Fibroblast of gingiva (primary cell): ENCODE results near the gene AOAH.

Experiments used
- DNase-seq: peaks from one replicate; pipeline ENCODE4 v3.0.0-alpha.2; 2011; ENCODE audit warnings: low read depth

Gene AOAH, protein sequence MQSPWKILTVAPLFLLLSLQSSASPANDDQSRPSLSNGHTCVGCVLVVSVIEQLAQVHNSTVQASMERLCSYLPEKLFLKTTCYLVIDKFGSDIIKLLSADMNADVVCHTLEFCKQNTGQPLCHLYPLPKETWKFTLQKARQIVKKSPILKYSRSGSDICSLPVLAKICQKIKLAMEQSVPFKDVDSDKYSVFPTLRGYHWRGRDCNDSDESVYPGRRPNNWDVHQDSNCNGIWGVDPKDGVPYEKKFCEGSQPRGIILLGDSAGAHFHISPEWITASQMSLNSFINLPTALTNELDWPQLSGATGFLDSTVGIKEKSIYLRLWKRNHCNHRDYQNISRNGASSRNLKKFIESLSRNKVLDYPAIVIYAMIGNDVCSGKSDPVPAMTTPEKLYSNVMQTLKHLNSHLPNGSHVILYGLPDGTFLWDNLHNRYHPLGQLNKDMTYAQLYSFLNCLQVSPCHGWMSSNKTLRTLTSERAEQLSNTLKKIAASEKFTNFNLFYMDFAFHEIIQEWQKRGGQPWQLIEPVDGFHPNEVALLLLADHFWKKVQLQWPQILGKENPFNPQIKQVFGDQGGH

DNA sequence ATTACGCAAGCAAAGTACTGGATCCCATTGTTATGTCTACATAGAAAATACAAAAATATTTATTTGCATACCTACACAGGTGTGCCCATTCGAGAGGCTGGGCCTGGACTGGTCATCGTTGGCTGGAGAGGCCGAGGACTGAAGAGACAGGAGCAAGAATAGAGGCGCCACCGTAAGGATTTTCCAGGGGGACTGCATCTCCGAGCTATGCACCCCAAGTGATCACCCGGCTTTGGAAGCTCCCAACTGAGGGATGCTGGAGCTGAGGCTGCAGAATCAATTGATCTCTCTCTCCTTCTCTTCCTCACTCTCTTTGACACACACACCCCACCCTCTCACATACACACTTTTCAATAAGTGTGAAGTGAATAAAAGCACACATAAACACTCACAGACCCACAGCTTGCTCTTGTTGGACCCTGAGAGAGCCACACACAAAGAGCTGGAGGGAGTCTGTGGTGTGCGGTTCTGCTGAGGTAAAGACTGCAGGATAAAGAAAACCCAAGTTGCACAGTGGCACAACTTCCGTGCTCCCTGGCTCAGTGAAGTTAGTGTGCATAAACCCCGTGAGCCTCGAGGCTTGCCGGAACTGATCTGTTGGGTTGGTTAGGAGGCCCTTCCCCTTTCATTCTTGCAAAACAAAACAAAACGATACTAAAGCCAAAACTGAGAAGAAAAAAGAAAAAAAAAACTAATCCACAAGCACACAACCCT lies at the start of gene AOAH:
AOAH (minus strand) TSS at position 544 of the 714 bp plus-strand sequence; CDS start at position 198, 346 bp downstream.
- DNase-seq: no peak

DNA sequence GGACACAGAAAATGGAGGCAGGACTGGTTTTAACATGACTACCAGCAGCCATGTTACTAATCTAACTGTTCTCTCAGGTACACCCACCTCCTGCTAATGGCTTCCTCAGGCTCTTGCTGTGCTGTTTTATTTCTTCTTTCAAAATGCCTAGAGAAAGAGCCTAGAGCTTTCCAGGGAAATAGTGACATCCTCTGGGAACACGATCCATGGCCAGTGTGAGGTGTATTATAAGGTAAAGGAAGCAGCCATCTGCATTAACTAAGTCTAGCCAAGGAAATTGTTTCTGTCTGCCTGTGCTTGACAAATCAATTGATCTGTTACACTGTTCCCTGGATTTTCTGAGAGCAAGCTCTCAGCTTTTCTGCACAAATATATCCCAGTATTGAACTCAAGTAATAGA lies 42.2 kb upstream of the AOAH start:
- no peak for DNase-seq

DNA sequence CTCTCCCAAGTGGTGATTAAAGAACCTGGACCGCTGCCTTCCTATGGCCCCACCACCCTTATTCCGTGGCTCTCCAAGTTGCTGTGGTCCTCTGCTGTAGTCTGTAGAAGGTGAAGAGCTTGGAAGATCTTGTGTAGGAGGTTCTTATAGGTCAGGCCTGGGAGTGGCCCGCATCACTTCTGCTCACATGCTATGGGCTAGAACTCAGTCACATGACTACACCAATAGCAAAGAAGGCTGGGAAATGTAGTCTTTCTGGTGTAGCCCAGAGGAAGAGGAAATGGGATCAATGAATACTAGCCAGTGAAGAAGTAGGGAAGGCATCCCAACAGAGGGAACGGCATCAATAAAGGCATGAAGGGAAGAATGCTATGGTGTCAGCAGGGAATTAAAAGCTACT lies 41.3 kb upstream of the AOAH start:
- no peak for DNase-seq

DNA sequence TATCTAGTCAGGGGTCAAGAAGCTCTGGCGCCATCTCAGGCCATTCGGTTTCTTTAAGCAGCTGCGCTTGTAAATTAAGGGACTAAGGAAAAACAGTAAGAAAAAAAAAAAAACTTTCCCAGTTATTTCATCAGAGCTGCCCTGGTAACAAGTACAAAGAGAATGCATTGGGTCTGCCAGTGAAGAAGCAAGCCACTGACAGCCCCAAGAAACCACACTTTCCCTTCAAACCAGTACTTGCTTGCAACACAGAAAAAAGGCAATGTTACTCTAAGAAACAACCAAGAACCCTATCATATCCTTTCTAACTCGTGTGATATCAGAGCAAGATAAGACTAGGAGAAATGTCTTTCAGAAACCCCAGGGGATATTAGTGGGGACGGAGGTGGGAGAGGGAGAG lies 40.6 kb upstream of the AOAH start:
- DNase-seq: no peak

DNA sequence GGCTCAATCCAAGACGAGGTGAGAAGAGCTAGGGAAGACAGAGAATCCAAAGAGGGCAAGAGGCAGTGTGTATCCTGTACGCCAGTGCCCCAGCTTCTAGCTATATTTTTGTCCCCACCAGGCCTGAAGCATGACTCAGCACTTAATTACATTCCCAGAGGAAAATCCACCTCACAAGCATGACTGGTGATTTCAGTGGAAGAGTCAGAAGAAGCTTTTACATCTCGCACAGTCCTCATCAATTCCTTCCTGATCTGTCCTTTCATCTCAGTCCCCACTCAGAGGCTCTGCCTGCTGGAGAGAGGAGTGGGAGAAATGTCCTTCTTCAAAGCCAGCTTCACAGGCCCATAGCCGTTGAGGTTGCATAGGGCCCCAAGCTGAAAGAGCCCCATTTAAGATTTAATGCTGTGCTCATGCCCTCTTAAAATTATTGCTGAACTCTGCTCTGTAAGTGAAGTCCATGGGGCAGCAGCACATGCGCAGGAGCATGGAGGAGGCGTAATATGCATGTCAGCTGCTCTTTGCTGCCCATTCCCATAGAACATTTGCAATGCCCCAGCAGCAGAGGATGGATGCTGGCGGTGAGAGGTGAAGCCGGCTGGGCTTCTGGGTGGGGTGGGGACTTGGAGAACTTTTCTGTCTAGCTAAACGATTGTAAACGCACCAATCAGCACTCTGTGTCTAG lies 39.0 kb upstream of the AOAH start:
- DNase-seq: no peak

DNA sequence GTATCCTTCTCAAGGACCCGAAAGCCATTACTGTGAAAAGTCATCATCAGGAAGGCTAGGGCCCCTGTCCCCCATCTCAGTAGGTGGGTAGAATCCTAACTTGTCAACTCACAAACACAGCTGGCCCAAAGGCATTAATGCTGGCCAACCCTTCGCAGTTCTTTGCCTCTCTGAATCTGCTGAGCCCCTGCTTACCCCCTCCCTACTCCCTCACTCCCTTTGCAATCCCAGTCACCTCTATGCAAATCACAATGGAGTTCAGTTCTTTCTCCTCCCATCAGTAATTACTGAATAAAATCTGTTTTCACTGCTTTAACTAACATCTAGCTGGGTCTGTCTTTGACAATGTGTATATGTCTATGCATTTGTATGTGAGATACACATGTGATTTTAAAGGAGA lies 38.1 kb upstream of the AOAH start:
- no peak for DNase-seq

DNA sequence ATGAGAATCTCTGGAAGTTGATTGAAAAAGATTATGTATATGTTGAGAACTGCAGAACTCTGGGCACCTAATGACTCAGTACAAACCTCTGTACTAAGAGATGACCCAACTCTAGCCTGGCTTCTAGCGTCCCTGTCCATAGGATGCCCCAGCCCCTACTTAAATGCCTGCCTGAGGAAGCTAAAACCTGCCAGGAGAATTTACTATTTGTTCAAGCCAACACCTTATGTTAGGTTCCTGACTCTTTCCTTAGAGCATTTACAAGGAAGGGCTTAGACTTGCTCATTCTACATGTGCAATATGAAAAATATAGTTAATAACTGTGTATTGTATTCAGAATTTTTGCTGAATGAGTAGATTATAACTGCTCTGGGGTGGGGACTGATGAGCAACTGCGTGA lies 37.5 kb upstream of the AOAH start:
- no peak for DNase-seq

DNA sequence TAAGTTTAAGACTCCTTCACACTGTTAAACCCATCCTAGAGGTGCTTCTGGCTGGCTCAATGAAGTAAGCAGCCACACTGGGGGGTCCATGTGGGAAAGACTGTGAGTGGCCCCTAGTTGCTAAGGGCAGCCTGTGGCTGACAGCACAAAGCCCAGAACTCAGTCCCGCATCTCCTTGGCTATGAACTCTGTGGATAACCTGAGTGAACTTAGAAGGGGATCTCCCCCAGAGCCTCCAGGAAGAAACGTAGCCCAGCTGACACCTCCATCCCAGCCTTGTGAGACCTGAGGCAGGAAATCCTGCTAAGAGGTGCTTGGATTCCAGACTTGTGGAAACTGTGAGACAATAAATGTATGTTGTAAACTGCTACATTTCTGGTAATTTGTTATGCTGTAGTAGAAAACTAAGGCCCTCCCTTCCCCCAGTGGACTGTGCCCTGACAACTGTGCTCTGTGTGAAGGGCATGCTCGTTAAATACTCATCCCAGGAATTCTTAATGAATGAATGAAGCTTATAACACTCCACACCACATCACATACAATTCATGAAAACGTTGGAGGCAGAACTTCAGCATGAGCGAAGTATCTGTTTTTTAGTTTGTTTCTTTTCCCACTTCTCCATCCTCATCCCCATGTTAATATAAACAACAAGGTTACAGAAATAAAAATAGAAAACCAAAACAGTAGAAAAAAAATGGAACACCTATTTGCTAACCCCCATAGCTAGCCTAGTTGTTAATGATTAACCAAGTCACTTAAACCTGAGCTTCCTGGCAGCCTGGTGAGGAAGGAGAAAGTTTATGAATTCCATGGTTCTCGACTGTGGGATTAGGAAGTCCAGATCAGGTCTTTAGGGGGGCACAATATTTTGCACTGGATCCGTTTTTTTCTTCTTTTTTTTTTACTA lies 36.8 kb upstream of the AOAH start:
- no peak for DNase-seq

DNA sequence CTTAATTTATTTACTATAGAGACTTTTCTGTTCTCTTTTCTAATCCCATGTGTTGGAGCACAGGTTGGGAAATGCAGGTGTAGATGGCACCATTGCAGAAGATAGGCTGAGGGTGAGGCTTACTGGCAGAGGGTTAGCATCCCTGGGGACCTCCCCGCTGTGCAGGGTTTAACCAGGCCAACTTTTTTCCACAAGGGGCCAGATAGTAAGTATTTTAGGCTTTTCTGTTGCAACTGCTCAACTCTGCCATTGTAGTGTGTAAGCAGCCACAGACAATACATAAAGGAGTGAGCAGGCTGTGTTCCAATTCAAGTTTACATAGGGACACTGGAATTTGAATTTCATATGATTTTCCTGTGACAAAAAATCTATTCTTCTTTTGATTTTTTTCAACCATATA lies 34.6 kb upstream of the AOAH start:
- no peak for DNase-seq

DNA sequence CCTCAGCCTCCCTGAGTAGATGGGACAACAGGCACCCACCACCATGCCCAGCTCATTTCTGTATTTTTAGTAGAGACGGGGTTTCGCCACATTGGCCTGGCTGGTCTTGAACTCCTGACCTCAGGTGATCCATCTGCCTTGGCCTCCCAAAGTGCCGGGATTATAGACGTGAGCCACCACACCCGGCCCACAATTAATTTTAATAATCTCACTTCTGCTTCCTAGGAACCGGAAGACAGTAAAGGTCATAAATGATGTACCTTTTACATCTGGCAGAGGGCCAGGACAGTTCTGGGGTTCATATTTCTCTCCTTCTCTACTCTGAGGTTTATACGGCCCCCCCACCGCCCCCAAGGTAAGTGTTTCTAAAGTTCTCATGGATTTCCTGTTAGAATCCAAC lies 31.2 kb upstream of the AOAH start:
- DNase-seq: no peak

DNA sequence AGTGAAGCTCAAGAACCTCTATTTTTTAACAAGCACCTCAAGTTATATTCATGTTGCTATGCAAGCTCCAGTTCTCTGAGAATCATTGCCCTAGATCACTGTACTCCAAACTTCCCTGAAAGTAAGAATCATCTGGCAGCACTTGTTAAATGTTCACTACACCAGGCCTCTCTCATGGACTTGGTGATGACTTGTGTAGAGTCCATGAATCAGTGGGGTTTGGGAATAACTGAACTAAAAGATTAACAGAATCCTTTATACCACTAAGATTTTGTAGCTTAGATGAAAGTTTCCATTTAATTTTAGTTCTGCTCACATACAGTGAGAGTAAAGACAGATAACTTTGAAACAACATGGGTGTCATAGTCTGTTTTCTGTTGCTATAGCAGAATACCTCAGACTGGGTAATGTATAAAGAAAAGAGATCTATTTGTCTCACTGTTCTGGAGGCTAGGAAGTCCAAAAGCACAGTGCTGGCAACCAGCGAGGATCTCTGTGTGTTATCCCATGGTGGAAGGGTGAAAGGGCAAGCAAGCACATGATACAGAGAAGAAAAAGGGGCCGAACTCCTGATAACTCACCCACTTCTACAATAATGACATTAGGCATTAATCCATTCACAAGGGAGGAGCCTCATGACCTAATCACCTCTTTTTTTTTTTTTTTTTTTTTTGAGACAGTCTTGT lies 27.9 kb upstream of the AOAH start:
- no peak for DNase-seq

DNA sequence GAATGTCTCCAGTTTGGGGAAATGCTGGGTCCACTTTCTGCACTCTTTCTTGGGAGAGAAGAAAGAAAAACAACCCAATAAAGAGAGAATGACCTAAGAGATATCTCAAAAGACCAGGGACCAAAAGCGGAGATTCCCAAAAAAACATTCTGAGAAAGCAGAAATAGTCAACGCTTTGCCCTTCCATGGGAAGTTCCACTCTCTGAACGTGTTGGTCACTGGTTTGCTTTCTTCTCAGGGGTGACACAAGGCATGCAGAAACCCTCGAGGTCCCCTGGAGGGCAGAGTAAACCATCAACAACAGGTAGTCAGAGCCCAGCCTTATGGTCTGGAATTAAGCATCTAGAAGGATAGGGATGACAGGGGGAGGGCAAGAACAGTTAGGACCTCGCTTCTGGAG lies 26.2 kb upstream of the AOAH start:
- DNase-seq: no peak

DNA sequence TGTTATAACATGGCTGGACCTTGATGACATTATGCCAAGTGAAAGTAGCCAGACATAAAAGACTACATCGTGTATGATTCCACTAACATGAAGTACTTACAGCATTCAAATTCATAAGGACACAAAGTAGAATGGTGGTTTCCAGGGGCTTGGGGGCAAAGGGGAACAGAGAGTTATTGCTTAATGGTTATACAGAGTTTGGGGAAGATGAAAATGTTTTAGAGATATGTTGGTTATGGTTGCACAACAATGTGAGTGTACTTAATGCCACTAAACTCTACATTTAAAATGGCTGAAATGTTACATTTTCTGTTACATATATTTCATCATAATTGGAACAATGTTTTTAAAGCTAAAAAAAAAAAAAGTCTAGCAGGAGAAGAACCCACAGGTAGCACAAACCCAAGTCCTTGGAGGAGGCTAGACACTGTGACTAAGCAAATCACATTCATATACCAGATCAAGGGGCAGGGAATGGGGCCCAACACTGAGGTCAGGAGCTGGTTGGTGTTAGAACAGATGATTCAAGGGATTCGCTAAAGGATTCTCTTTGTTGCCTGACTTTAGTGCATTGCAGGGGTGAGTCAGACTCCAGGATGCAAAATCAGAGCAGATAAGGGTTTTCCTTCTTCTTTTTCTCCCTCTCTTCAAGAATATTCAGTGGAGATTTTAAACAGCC lies 25.1 kb upstream of the AOAH start:
- no peak for DNase-seq

DNA sequence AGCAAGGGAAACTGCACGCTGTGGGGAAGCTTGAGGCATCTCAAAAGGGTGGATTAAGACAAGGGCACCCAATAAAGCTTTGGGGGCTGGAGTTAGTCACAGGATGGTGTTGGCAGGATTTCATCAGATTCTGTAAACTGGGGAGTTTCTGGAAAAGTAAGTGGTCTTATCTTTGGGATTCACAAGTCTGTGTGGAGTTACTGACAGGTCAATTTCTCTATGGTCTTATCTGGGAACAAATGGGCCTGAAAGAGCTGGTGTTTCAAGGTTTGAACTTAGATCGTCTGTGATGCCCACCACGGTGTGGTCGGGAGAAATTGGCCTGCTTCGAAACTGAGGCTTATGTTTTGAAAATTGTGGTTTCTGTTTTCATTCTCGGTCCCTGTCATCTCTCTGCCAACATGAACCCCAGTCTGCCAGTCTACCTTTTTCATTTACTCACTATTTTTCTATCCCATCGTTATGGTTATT lies 23.8 kb upstream of the AOAH start:
- no peak for DNase-seq

DNA sequence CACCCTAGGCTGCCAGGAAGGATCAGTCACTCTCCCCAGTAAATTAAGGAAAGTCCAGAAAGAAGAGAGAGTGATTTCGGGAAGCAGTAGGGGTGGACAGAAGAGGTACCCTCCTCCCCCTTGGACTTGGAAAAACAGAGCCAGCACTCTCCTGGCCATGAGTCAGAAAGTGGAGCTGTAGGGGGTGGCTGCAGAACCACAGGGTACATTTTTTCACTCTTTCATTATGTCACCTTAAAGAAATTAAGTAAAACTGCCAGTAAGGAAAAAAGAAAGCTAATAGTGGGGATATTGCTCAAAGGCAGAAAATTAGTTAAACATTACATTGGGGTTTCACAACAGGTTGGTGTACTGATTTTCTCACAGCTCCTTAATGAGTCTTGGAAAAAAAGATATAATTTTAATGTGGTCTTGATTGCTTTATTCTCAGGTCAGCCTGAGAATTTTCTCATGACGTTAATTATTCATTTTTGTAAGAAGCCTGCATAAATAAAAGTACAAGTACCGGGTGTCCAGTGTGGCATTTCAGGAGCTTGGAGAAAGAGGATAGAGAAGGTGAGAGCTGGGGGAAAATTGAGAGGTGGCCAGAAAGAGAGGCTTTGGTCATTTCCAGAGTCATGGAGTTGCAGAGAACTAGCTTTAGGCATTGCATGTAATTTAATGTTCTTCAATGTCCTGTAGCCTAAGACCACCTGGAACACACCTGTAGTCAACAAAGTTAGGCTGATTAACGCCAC lies 23.2 kb upstream of the AOAH start:
- DNase-seq: no peak

DNA sequence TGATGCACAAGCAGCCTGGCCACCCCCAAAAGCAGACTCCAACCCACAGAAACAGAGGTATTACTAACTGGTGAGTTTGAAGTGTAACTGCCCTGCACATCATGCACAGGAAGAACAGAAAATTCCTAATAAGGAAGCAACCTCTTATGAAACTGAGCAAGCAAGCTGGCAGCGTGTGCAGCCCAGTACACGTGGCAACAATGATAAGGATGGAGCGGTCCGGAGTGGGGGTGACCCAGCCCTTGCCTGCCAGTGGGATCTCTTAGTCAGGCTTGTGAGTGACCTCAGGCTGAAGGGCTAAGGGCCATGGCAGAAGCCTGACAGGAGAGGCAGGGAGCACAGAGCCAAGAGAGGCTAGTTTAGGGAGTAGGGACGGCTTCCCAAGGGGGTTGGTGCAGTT lies 22.1 kb upstream of the AOAH start:
- no peak for DNase-seq

DNA sequence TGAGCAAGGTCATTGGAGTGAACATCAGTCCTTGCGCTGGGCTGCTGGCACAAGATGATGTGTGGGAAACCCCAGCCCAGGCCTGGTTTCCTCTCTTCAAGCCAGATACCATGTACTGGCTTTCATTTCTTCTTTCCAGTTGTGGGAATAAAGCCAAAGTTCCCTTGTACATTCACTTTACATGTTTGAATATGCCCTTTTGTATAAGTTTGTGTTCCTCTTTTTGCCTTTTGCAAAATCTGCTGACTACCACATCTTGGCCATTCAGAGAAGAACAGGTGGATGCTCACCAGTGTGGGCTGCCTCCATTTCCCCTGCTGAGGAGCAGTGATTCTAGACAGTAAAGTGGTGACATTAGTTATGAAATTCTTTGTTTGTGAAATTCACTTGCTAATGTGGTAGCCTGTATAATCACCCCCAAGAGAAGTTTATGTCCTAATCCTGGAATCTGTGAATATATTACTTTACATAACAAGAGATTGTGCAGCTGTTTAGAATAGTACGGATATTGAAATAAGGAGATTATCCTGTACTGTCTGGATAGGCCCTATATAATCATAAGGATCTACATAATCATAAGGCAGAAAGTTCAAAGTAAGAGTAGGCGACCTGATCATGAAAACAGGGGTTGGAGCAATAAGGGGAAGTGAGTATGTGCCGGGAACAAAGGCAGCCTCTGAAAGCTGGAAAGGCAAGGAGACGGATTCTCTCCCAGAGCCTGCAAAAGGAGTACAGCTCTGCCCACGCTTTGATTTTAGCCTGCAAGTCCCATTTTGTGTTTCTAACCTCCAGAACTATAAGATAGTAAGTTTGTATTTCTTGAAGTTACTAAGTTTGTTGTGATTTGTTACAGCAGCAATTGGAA lies 18.8 kb upstream of the AOAH start:
- no peak for DNase-seq

DNA sequence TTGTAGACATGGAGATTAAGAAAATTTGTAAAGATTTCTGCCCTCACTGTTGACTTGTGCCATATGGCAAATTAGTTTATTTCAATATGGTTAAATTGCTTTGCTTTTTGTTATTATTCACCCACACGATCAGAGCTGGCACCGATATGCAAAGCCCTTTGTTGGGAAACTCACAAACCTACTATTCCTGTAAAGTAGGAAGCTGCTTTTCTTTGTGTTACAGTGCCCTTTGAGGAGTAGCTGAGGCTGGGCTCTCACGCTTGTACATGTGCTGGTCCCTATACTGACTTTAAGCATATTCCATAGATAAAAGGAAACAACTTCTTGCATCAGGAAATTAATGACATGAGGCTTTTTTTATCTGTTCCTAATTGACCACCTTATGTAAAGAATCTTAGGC lies 17.6 kb upstream of the AOAH start:
- no peak for DNase-seq

DNA sequence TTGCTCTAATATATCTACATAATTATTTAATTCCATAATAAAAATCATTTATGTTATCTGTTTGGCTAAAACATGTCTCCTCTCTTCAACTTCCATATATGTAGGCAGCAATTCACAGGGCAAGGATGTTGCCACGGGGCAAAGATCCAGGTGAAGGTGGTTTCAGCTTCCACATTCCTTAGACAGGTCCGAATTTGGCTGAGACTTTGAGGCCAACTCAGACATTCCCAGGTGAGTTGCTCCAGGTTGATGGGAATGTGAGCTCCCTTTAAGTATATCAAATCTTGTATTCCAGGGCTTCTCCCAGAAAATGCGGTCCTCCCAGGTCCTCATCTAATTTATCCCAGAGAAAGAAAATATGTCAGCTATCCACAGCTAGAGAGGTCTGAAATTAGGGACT lies 15.1 kb upstream of the AOAH start:
- DNase-seq: no peak
